Tibial artery (tissue), 4 donors: ENCODE measurements around the gene KRTAP10-2.
"Not testable (repeated sequence)": the region's sequence is repeated elsewhere in the genome, so short reads cannot be mapped to it uniquely, and the experiment has no call there.

Source experiments
- DNase-seq, 2 donors: peaks; one replicate each; pipeline ENCODE4 v3.0.0-alpha.2; 2019
- H3K27ac ChIP-seq, 2 donors: fragments of 200-600 bp; sonication (generic) in 1 of 2; 1 replicate in 1 of 2; 2 replicates in 1 of 2; pipeline ENCODE4 v1.5.1; 2018 to 2019; ENCODE audit warnings: mild to moderate bottlenecking in 1 of 2
- H3K27me3 ChIP-seq, 2 donors: fragments of 200-600 bp; sonication (generic) in 1 of 2; one replicate each; pipeline versions ENCODE4 v1.5.1 to v1.6.0; 2016 to 2019
- H3K36me3 ChIP-seq, 3 donors: fragments of 200-600 bp; sonication (generic) in 2 of 3; one replicate each; pipeline ENCODE4 v1.5.1; 2016 to 2019; ENCODE audit warnings: mild to moderate bottlenecking in 2 of 3
- H3K4me1 ChIP-seq, 4 donors: fragments of 200-600 bp; sonication (generic) in 2 of 4; 1 replicate in 3 of 4; 2 replicates in 1 of 4; pipeline ENCODE4 v1.5.1; 2016 to 2019
- H3K4me3 ChIP-seq, 2 donors: fragments of 200-600 bp; sonication (generic) in 1 of 2; 1 replicate in 1 of 2; 2 replicates in 1 of 2; pipeline ENCODE4 v1.5.1; 2018 to 2019; ENCODE audit warnings: mild to moderate bottlenecking in 2 of 2
- H3K9me3 ChIP-seq, 3 donors: fragments of 200-600 bp; sonication (generic) in 1 of 3; one replicate each; pipeline ENCODE4 v1.5.1; 2016 to 2019
- intact Hi-C: fragments of 100-400 bp; cut with DNase I; formaldehyde crosslinking; loops from one replicate; pipeline ENCODE4 v1.15.0; 2023; ENCODE audit warnings: low total_unique reads
- TF ChIP-seq, protein P1 (sequence below), 2 experiments: fragments of 200-600 bp in 1 of 2; fragments of 450-650 bp in 1 of 2; IDR thresholded peaks; one replicate each; pipeline ENCODE4 v1.5.1; 2017 to 2019; ENCODE audit warnings: antibody characterized with exemption in 2 of 2, mild to moderate bottlenecking in 1 of 2, moderate library complexity in 1 of 2

KRTAP10-2 gene

DNA sequence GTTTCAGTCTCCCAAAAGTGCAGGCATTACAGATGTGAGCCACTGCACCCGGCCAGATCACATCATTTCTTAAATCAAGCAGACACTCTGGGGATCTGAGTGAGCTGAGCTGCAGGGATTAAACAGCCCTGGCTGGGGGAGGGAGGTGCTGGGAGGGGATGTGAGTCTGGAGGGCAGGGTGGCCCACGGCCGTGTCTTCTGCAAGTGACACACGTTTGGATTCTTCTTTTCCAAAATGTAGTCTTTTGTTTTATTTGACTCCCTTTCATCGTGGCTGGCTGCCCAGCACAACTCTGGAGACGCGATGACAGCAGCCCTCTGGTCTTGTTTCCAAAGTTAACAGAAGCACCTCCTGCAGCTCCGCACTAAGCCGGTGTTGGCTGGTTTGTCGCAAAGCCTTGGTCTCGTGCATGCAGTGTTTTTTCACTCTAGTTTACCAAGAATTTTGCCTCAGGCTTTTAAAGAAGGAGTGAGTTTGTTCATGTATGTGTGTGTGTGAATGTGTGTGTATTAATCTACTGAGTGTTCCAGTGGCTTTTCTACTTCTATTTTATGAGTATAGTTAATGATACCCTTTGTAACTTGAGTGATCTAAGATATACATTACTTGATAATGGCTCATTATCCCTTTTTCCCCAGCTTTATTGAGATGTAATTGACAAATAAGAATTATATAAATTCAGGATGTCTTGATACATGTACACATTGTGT is 31.9 kb upstream of the KRTAP10-2 start:
- Histone ChIP-seq H3K27ac (no peak overlapping the region), H3K36me3 (no peaks in the 10 kb centered on the region), H3K4me1 (no peaks in the 10 kb centered on the region), H3K9me3 (peaks cover 0 to 30% (median 24%) of the 10 kb centered on the region in 3 donors), H3K4me3 (no peak overlapping the region), H3K27me3 (peaks cover 0 to 27% of the 10 kb centered on the region in 2 donors)
- intact Hi-C loops = no loop called here
- DNase-seq = no peak
- TF ChIP-seq, protein P1, sequence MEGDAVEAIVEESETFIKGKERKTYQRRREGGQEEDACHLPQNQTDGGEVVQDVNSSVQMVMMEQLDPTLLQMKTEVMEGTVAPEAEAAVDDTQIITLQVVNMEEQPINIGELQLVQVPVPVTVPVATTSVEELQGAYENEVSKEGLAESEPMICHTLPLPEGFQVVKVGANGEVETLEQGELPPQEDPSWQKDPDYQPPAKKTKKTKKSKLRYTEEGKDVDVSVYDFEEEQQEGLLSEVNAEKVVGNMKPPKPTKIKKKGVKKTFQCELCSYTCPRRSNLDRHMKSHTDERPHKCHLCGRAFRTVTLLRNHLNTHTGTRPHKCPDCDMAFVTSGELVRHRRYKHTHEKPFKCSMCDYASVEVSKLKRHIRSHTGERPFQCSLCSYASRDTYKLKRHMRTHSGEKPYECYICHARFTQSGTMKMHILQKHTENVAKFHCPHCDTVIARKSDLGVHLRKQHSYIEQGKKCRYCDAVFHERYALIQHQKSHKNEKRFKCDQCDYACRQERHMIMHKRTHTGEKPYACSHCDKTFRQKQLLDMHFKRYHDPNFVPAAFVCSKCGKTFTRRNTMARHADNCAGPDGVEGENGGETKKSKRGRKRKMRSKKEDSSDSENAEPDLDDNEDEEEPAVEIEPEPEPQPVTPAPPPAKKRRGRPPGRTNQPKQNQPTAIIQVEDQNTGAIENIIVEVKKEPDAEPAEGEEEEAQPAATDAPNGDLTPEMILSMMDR (IDR thresholded peaks at IDR 0.05) = no peak

DNA sequence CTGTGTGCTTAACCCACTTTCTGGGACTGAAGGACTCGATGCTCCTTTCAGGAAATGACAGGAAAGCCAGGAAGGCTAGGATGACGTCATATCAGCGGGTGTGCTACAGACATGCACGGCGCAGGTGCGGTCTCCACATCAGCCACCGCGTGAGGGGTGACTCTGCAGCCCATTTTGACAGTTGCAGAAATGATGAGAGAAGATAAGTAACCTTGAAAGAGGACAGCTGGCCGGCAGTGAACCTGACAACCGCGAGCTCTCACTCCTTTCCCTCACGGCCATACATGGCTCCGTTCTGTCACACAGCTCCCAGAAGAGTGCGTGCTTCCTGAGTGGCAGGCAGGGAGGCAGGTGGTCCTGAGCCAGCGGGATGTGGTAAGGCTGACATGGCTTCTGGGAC is 30.8 kb upstream of the KRTAP10-2 start:
- no peak overlapping the region for H3K4me3 ChIP-seq
- H3K9me3 ChIP-seq = peaks cover 0 to 35% (median 30%) of the 10 kb centered on the region in 3 donors
- peaks cover 0 to 27% of the 10 kb centered on the region in 2 donors for H3K27me3 ChIP-seq
- no peaks in the 10 kb centered on the region for H3K36me3 ChIP-seq
- DNase-seq = peak in 1 of 2 donors; percentile 37
- no peaks in the 10 kb centered on the region for H3K4me1 ChIP-seq
- intact Hi-C loops = no loop called here
- H3K27ac ChIP-seq = no peak overlapping the region
- TF ChIP-seq, protein P1 (IDR thresholded peaks at IDR 0.05) = no peak

- intact Hi-C loops = no loop called here
- no peak overlapping the region for H3K4me3 ChIP-seq
- H3K27me3 ChIP-seq = peaks cover 0 to 23% of the 10 kb centered on the region in 2 donors
- no peaks in the 10 kb centered on the region for H3K36me3 ChIP-seq
- H3K27ac ChIP-seq = no peak overlapping the region
- TF ChIP-seq, protein P1 (IDR thresholded peaks at IDR 0.05) = no peak
- no peak for DNase-seq
- H3K9me3 ChIP-seq = peaks cover 0 to 43% (median 30%) of the 10 kb centered on the region in 3 donors
- no peaks in the 10 kb centered on the region for H3K4me1 ChIP-seq
These were observed 29.9 kb upstream of the KRTAP10-2 start for GRCh38 chr21:44581158-44581557.

DNA sequence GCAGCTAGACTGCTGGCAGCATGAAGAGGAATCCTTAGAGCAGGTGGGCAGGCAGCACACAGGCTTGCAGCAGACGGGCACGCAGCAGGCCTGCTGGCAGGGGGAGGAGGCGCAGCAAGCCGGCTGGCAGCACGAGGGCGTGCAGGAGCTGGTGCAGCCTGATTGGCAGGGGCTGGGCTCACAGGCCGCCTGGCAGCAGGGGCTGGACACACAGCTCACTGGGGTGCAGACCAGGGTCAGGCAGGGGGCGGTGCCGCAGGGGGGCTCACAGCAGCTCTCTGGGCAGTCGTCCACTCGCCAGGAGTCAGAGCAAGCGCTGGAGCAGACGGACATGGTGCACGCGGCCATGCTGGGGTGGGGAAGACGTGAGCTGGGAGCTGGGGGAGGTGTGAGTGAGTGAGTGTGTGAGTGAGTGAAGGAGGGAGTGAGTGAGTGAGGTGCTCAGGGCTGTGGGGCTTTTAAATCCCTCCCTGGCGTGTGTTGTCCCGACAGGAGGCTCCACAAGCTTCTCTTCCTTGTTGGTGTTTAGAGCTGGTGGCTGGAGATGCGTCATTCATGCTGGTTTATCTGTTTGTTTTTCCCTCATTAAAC is 29.0 kb upstream of the KRTAP10-2 start, which contains the start of gene KRTAP10-5:
Gene KRTAP10-5, minus strand, starts transcription at position 374 of the 591 bp plus-strand sequence. Its CDS starts 26 bp downstream, at position 348.
- H3K4me3 ChIP-seq, H3K4me1 ChIP-seq, H3K27ac ChIP-seq, H3K36me3 ChIP-seq, DNase-seq, intact Hi-C loops: not testable (repeated sequence)
- H3K9me3 ChIP-seq = peaks cover 0 to 43% (median 30%) of the 10 kb centered on the region in 3 donors
- peaks cover 0 to 15% of the 10 kb centered on the region in 2 donors for H3K27me3 ChIP-seq

- peak in 1 of 2 donors; percentile 48 for DNase-seq
- Histone ChIP-seq H3K4me1 (no peaks in the 10 kb centered on the region), H3K36me3 (no peaks in the 10 kb centered on the region), H3K27me3 (peaks cover 0 to 20% of the 10 kb centered on the region in 2 donors), H3K27ac (no peak overlapping the region), H3K4me3 (no peak overlapping the region), H3K9me3 (peaks cover 0 to 43% (median 30%) of the 10 kb centered on the region in 3 donors)
- TF ChIP-seq, protein P1 (IDR thresholded peaks at IDR 0.05) = no peak
- intact Hi-C loops = no loop called here
These were observed 28.5 kb upstream of the KRTAP10-2 start for GRCh38 chr21:44579833-44580144.
